K562 (cell line): ENCODE results near the gene ANXA7. TPM values are rescaled to one million over a fixed set of nuclear protein-coding genes. Genes with fewer than 3 reads are reported as not detected.
A peak's percentile ranks its signal among the peaks of the same experiment; 100 is the strongest.

Experiments
- CLOCK ChIP-seq: fragments of 250-450 bp; sonication (Bioruptor Pico); IDR thresholded peaks from 2 replicates; pipeline ENCODE4 v1.4.0; 2020; ENCODE audit warnings: mild to moderate bottlenecking, moderate library complexity, borderline replicate concordance
- ELK1 ChIP-seq: sonication (generic); formaldehyde crosslinking; IDR thresholded peaks from 2 replicates; pipeline ENCODE4 v1.8.1; 2022; ENCODE audit warnings: missing genetic modification reagents
- EWSR1 ChIP-seq: fragments of 450-650 bp; IDR thresholded peaks from 2 replicates; pipeline ENCODE4 v1.6.1; 2018; ENCODE audit warnings: borderline replicate concordance, mild to moderate bottlenecking, low read depth, moderate library complexity; ENCODE audit not compliant: partially characterized antibody
- MTA3 ChIP-seq: fragments of 450-650 bp; formaldehyde crosslinking; IDR thresholded peaks from 2 replicates; pipeline ENCODE4 v1.6.1; 2017; ENCODE audit warnings: mild to moderate bottlenecking, borderline replicate concordance
- MYC ChIP-seq, 2 experiments: fragments of 250-450 bp in 1 of 2; sonication (Bioruptor Pico) in 1 of 2; IDR thresholded peaks; 2 replicates each; pipeline versions ENCODE4 v1.5.1 to v1.6.1; 2012 to 2021; ENCODE audit warnings: low read depth in 2 of 2, borderline replicate concordance in 1 of 2, improper control_type of control experiment in 1 of 2, low read length in 1 of 2, mild to moderate bottlenecking in 1 of 2, moderate library complexity in 1 of 2
- PRPF4 ChIP-seq: fragments of 200-400 bp; formaldehyde crosslinking; IDR thresholded peaks from one replicate; pipeline ENCODE4 v1.6.1; 2017; ENCODE audit warnings: low read length, low read depth, mild to moderate bottlenecking; ENCODE audit not compliant: insufficient read depth, poor library complexity, severe bottlenecking
- PURB ChIP-seq: sonication (generic); formaldehyde crosslinking; IDR thresholded peaks from 2 replicates; pipeline ENCODE4 v1.9.0; 2021; ENCODE audit warnings: low read depth, mild to moderate bottlenecking, missing genetic modification reagents
- SAFB2 ChIP-seq: fragments of 200-400 bp; formaldehyde crosslinking; IDR thresholded peaks from 2 replicates; pipeline ENCODE4 v1.6.1; 2018; ENCODE audit warnings: borderline replicate concordance, low read length, low read depth, moderate library complexity; ENCODE audit not compliant: severe bottlenecking
- SREBF1 ChIP-seq: fragments of 150-350 bp; IDR thresholded peaks from 2 replicates; pipeline ENCODE4 v1.6.1; 2014; ENCODE audit warnings: antibody characterized with exemption, low read depth, low read length, borderline replicate concordance
- ZNF449 ChIP-seq: fragments of 250-450 bp; sonication (Bioruptor Pico); IDR thresholded peaks from 2 replicates; pipeline ENCODE4 v1.8.0; 2022; ENCODE audit warnings: moderate library complexity, mild to moderate bottlenecking, inconsistent platforms
- ZNF511 ChIP-seq: sonication (generic); formaldehyde crosslinking; IDR thresholded peaks from 2 replicates; pipeline ENCODE4 v1.8.0; 2022; ENCODE audit warnings: mild to moderate bottlenecking, missing genetic modification reagents
- ZNF699 ChIP-seq: fragments of 250-450 bp; sonication (Bioruptor Pico); IDR thresholded peaks from 2 replicates; pipeline ENCODE4 v1.8.0; 2021; ENCODE audit warnings: mild to moderate bottlenecking, moderate library complexity; ENCODE audit not compliant: insufficient replicate concordance
- polyA plus RNA-seq, 8 experiments: library from polyadenylated mRNA; depleted of rRNA in 4 of 8; stranded (reverse) in 5 of 8; unstranded in 3 of 8; fragments of >200 nt; fragmentation: Nextera tagmentation in 2 of 8; fragmentation: Illumina TruSeq in 1 of 8; extraction: Ambion mirVana in 2 of 8; extraction: Trizol in 1 of 8; gene quantifications; 2 replicates each; pipeline versions ENCODE4 v1.2.1 to v1.2.3, GENCODE V29; 2011 to 2014; ENCODE audit warnings: inconsistent platforms in 1 of 8, missing spikeins in 1 of 8
- total RNA-seq, 7 experiments: library from RNA; depleted of rRNA in 6 of 7; stranded (reverse); fragments of >200 nt in 6 of 7; fragmentation: Illumina TruSeq in 2 of 7; extraction: Trizol in 2 of 7; gene quantifications; 2 replicates each; pipeline versions ENCODE4 v1.2.1 to v1.2.3, GENCODE V29; 2011 to 2021; ENCODE audit warnings: low replicate concordance in 1 of 7

Gene ANXA7
- total and polyA plus RNA-seq, 9 of the 15 experiments (the other 6 are each of a cell fraction or from before 2014, with no cell fraction given): 81.6 to 157 (median 122) TPM

GRCh38 chr10:73456187-73456890 is 42.5 kb upstream of the ANXA7 start (continued):
- TF ChIP-seq MTA3 (peak; percentile 91), SAFB2 (no peak), ZNF511 (CRISPR knock-in tag) (no peak), EWSR1 (no peak), MYC (IDR thresholded peaks at IDR 0.05; ENCODE audit: low read depth, low read length) (peak; percentile 66; the same call in 1 of the 2 replicates), MYC (CRISPR knock-in tag; IDR thresholded peaks at IDR 0.05; ENCODE audit: borderline replicate concordance, low read depth) (no peak), PURB (no peak), ZNF699 (CRISPR knock-in tag) (no peak), SREBF1 (no peak), PRPF4 (no peak), ELK1 (CRISPR knock-in tag) (no peak), ZNF449 (CRISPR knock-in tag) (no peak), CLOCK (CRISPR knock-in tag) (no peak)
